ENCODE data around the gene LITAF.
"Not testable (repeated sequence)": the region's sequence is repeated elsewhere in the genome, so short reads cannot be mapped to it uniquely, and the experiment has no call there.

Gene LITAF

DNA sequence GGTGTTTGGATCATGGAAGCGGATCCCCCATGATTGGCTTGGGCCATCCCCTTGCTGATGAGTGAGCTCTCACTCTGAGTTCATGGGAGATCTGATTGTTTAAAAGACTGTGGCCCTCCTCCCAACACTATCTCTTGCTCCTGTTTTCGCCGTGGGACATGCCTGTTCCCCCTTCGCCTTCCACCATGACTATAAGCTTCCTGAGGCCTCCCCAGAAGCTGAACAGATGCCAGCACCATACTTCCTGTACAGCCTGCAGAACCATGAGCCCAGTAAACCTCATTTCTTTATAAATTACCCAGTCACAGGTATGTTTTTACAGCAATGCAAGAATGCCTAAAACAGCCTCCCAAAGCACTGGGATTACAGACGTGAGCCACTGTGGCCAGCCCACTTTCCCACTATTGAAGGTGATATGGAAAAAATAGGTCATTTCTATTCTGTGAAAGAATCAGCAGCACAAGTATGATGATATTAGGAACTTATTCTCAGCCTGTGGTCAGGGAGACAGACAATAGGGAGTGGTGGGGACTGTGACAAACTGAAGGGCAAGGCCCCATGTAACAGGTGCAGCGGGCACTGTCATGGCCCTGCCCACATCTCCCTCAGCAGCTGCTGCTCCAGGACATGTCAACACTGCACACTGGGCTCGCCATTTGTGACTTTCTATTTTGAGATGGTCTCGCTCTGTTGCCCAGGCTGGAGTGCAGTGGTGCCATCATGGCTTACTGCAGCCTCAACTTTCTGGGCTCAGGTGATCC, 33.7 kb upstream of the LITAF start:
- DNase-seq, result no peak

DNA sequence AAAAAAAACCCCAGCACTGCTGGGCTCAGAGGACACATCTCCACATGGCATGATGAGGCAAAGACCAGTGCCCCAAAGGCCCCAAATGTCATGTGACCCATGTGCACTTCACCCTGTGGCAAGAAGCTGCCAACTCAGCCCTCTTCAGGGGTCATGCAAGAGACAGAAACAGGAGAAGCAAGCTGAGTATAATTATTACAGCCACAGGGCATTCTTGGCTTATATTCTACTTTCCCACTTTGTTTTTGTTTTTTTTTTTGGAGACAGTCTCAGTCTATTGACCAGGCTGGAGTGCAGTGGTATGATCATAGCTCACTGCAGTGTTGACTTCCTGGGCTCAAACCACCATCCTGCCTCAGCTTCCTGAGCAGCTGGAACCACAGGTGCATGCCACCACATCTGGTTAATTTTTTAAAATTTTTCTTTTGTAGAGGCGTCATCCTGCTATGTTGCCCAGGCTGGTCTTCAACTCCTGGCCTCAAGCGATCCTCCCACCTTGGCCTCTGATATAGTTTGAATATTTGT, 32.7 kb upstream of the LITAF start:
- no peak for DNase-seq

DNA sequence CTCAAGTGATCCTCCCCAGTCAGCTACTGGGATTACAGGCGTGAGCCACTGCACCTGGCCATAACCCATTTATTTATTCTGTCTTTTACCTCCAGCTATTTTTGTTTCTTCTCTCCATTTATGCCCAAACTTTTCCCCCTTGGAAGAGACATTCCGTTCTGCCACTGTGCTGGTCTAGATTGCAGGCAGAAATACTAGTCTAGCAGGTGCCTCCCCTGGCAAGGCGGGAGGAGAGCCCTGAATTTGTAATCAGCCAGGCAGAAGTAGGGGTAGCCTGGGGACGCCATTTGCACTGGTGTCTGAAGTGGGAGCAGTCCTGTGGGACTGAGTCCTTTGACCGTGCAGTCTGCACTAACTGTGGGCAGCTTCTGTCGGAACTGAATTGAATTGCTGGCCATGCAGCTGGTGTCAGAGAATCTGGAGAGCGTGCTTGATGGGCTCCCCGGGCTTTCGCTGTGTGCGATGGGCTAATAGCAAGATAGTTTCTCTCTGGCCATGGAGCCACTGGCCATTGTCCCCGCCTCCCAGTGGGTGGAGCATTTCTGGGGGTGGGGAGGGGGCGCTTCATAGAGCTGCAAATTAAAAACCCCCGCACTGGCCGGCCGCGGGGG, 31.5 kb upstream of the LITAF start:
- no peak for DNase-seq

GRCh38 chr16:11615748-11616447, 29.2 kb upstream of the LITAF start:
- no peak for DNase-seq

DNA sequence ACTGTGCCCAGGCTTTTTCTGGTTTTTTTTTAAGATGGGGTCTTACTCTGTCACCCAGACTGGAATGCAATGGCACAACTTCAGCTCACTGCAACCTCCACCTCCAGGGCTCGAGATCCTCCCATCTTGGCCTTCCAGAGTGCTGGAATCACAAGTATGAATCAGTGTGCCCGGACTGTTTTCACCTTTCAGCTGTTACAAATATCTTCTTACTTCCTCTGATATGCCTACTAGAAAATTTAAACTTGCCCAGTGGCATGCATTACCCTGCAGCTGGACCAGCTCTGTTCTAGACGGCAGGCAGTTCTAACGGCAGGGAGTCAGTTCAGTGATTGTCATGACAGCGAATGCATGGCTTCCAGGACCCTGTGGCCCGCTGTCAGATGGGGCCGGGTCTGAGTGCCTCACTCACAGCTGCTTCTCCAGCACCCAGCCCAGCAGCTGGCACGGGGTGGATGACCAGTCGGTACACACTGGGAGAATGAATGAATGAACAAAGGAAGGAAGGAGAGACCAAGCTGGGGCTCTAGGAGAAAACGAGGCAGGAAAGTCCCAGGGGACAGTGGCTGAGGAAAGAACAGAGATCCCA, 28.0 kb upstream of the LITAF start:
- DNase-seq, result no peak

DNA sequence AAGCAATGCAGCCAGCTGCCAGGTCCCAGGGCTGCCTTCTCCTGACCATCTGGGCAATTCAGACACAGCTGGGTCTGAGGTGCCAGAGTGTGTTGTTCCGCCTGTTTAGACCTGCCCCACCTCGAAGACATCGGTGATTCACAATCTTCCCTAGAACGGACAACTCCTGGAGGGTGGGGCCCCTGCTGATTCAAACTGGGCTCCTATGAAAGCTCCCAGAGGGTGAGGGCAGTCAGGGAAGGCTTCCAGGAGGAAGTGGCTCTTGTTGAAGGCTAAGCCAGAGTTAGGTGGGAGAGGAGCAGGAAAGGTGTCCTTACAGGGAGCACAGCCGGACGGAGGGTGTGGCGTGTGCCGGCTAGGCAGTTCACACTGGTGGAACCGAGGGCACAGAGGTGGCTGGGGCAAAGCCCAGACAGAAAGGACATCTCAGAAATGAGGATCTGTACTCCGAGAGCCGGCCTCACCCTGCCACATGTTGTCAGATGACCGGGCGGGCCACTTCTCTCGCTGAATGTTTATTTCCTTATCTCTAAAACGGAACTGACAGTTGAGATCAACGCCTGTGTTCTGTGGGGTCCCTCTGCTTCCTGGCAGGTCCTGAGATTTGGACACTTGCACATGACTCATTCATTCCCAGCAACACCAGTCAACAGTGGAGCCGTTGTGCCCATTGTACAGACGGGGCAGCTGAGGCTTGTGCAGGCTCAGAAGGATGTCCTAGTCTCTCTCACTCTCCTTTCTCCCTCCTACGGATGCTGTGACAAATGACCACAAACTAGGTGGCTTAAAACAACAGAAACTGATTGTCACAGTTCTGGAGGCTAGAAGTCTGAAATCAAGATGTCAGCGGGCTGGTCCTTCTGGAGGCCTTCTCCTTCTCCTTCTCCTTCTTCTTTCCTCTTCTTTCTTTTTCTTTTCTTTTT, 26.9 kb upstream of the LITAF start:
- DNase-seq, result no peak

DNA sequence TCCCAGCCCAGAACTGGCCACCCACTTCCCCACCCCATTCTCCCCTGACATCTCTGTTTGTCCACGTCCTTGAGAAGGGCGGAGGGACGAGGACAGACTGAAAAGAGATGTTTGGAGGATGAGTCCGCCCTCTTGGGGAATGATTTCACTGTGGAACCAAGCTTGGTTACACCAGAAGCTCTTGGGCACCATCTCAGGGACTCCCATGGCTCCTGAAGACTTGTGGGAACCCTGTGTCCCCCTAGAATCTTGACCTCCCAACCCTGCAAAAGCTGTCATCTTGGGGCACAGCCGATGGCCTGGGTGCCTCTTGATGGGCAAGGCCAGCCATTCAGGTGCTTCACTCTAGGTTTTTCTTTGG, 25.9 kb upstream of the LITAF start:
- DNase-seq, result no peak

GRCh38 chr16:11611871-11612664, 25.3 kb upstream of the LITAF start:
- DNase-seq, result no peak

DNA sequence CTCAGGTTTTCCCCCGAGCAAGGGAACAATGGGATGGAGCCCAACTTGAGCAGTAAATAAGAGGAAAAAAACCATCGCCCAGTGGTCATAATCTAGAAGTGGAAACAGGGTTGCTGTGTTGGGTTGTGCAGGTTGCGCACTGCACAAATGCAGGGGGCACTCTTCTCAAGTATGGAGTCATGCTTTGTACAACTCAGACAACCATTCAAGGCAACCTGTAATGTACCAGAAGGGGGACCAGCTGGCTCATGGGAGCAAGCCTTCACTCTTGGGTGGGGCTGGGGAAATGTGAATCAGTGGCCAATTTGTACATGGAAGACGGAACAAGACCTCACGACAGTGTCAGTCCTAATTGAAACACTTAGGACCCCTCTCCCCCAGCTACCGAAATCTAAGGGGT, 23.9 kb upstream of the LITAF start:
- no peak for DNase-seq

GRCh38 chr16:11610121-11610505, 23.4 kb upstream of the LITAF start:
- no peak for DNase-seq

- DNase-seq, result peak in 1 of 2 experiments; percentile 49
Observed at GRCh38 chr16:11609474-11610120, 22.9 kb upstream of the LITAF start.

- DNase-seq, result no peak
Observed at GRCh38 chr16:11605891-11606290, 19.2 kb upstream of the LITAF start.

DNA sequence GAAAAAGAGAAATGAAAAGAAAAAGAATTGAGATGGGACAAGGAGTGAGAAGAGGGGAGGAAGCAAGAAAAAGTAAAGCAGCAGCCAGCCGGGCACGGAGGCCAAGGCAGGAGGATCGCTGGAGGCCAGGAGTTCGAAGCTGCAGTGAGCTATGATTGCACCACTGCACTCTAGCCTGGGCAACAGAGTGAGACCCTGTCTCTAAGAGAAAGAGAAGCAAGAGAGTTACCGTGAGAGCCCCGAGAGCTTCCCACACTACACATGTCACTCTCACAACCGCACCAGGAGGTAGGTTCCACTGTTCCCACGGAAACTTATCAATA, 18.8 kb upstream of the LITAF start:
- no peak for DNase-seq

GRCh38 chr16:11604783-11605563, 18.3 kb upstream of the LITAF start:
- DNase-seq, result no peak

- DNase-seq, result not testable (repeated sequence)
Observed at GRCh38 chr16:11604296-11604695, 17.6 kb upstream of the LITAF start.

DNA sequence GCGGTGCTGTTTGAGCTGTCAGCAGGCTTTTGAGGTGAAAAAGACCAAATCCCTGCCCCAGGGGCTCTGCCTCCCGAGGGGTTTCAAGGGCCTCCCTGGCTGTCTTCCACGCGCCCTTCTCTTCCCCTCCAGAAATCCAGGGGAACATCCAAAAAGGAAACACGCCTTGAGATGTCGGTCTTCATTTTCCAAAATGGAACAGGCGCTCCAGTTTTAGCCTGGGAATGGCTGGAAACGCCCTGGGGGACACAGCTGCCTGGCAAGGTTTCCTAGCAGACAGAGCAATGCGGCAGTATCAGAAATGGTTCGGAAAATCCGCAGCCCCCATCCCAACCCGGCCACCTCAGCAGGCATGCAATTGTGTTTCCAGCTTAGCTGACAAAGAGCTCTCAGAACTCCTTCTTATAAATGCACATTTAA, 16.6 kb upstream of the LITAF start:
- DNase-seq, result peak in 1 of 2 experiments; percentile 14

DNA sequence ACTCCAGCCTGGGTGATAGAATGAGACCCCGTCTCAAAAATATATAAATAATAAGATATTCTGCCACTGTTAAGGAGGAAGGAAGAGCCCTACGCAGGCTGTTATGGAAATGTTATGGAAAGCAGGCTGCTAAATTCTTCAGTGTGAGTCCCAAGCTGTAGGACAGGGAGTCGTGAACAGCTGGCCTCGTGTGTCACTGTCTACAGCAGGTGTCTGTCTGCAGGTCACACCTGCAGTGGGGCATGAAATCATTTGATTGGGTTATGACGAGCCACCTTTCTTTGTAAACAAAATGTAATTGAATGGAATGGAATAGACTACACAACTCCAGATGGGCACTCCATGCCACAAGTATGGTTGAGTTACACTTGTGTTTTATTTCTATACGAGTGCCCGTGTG, 15.6 kb upstream of the LITAF start:
- DNase-seq, result peak; percentile 94 to 95

- peak; percentile 48 to 74 for DNase-seq
Observed at GRCh38 chr16:11601911-11602310, 15.2 kb upstream of the LITAF start.

DNA sequence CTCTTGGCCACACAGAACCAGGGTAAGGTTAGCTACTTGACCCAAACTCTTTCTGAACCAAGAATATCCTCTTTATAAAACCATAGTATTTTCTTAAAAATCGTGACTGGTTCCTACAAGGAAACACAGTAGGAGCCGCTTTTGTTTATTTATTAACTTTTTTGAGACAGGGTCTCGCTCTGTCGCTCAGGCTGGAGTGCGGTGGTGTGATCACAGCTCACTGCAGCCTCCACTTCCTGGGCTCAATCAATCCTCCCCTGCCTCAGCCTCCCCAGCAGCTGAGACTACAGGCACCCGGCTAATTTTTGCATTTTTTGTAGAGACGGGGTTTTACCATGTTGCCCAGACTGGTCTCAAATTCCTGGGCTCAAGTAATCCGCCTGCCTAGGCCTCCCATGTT, 14.7 kb upstream of the LITAF start:
- no peak for DNase-seq

GRCh38 chr16:11599579-11599978, 12.9 kb upstream of the LITAF start:
- DNase-seq, result no peak

All from NCI-H526 (cell line).